Measurements from ENCODE around the gene AP4E1. TPM values are rescaled to one million over a fixed set of nuclear protein-coding genes. Genes with fewer than 3 reads are reported as not detected.
"Not testable (repeated sequence)": the region's sequence is repeated elsewhere in the genome, so short reads cannot be mapped to it uniquely, and the experiment has no call there.

The AP4E1 gene
- polyA plus RNA-seq, 3 donors = 8.3 to 9.8 (median 8.5) TPM

DNA sequence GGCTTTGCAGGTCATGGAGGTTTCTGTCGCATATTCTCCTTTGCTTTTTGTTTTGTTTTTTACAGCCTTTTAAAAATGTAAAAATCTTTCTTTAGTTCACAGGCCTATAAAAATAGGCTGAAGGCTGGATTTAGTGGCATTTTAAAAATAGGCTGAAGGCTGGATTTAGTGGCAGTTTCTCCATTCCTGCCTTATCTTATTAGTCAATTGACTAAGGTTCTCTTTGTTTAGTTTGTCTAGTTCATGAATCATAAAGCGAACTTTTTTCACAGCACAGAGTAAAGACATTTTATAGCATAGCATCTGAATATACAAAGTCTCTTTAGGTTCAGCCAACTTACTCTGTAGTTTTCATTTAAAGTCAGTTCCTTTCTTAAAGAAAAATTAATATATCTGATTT, 31.4 kb downstream of the AP4E1 start:
- no peak for DNase-seq (ENCODE audit: low read depth in 3 of 3, low spot score in 2 of 3)

DNA sequence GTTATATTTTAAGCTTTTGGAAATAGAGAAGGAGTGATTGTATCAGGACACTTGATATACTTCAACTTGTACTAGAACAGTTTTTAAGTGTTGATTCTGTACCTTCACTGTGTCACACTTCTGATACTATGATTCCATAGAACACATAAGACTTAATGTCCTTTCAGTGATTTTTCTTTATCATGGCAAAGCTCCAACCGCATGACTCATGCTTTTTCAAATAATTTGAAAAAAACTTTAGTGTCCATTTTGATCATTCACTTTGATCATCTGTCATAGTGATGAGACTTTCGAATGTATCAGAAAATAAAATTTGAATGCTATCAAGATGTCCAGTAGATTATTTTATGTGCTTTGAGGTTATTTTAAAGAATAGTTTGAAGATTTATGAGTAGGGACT, 32.0 kb downstream of the AP4E1 start:
- no peak for DNase-seq (ENCODE audit: low read depth in 3 of 3, low spot score in 2 of 3)

GRCh38 chr15:50943638-50944037, 35.2 kb downstream of the AP4E1 start:
- DNase-seq (ENCODE audit: low read depth in 3 of 3, low spot score in 2 of 3) = no peak

DNA sequence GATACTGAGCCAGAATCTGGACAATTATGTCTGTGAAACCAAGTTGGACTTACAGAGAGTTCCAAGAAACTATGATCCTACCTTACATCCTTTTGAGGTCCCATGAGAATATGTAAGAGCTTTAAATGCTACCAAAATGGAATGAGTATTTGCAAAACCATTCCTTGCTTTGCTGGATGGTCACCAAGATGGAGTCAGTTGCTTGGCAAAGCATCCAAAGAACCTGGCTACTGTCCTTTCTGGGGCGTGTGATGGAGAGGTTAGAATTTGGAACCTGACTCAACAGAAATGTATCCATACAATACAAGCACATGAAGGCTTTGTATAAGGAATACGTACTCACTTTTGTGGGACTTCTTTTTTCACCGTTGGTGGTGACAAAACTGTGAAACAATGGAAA, 36.2 kb downstream of the AP4E1 start:
- DNase-seq (ENCODE audit: low read depth in 3 of 3, low spot score in 2 of 3) = no peak

DNA sequence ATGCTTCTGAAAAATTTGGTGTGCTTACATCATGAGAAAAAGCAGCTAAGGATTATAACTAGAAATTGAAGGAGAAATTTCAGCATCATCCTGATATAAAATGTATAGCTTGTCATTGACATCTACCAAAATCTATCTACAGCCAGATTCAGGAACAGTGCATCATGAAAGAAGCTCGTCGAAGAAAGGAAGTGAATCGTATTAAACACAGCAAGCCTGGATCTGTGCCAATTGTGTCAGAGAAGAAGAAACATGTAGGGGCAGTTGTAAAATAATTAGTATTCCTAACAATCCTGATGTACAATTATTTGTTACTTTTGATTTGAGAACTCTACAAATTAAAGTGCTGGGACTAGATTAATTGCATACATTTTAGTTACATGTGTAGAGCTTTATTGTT, 37.2 kb downstream of the AP4E1 start:
- DNase-seq (ENCODE audit: low read depth in 3 of 3, low spot score in 2 of 3) = no peak

GRCh38 chr15:50950745-50951144, 42.3 kb downstream of the AP4E1 start:
- not testable (repeated sequence) for DNase-seq (ENCODE audit: low read depth in 3 of 3, low spot score in 2 of 3)

DNA sequence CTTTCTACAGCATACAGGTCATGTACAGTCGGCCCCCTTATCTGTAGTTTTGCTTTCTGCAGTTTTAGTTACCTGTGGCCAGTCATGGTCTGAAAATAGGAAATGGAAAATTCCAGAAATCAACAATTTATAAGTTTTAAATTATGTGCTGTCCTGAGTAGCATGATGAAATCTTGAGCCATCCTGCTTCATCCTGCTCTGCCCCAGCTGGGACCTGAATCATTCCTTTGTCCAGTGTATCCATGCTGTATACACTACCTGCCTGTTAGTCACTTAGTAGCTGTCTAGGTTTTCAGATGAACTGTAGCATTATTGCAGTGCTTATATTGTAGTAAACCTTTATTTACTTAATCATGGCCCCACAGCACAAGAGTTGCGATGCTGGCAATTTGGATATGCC, 44.8 kb downstream of the AP4E1 start:
- no peak for DNase-seq (ENCODE audit: low read depth in 3 of 3, low spot score in 2 of 3)

DNA sequence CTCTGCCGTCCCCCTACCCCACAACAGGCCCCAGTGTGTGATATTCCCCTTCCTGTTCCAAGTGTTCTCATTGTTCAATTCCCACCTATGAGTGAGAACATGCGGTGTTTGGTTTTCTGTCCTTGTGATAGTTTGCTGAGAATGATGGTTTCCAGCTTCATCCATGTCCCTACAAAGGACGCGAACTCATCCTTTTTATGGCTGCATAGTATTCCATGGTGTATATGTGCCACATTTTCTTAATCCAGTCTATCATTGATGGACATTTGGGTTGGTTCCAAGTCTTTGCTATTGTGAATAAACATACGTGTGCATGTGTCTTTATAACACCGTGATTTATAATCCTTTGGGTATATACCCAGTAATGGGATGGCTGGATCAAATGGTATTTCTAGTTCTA, 46.4 kb downstream of the AP4E1 start:
- DNase-seq (ENCODE audit: low read depth in 3 of 3, low spot score in 2 of 3) = not testable (repeated sequence)

DNA sequence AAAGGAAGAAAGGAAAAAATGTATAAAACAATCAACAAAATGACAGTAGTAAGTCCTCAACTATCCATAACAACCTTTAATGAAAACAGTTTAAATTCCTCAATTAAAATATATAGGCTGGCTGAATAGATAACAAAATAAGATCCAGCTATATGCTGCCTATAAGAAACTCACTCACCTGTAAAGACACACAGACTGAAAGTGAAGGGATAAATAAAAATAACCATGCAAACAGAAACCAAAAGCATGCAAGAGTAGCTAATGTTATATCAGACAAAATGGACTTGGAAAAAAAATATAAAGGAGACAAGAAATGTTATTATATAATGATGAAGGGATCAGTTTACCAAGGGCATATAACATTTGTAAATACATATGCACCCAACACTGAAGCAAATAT, 51.2 kb downstream of the AP4E1 start:
- DNase-seq (ENCODE audit: low read depth in 3 of 3, low spot score in 2 of 3) = no peak

DNA sequence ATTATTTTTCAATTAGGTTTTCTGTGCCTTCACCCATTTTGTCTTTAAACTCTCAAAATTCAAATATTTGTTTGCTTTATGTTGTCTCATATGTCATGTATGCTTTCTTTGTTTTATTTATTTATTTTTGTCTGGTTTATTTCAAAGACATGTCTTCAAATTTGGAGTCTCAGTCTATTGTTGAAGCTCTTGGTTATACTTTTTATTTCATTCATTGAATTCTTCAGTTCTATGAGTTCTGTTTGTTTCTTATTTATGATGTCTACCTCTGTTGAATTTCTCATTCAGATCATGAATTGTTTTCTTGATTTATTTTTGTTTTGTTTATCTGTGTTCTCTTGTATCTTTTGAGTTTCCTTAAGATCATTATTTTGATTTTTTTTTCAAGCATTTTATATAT, 55.6 kb downstream of the AP4E1 start:
- DNase-seq (ENCODE audit: low read depth in 3 of 3, low spot score in 2 of 3) = no peak

- no peak for DNase-seq (ENCODE audit: low read depth in 3 of 3, low spot score in 2 of 3)
These were observed 59.9 kb downstream of the AP4E1 start for GRCh38 chr15:50968353-50968752.

DNA sequence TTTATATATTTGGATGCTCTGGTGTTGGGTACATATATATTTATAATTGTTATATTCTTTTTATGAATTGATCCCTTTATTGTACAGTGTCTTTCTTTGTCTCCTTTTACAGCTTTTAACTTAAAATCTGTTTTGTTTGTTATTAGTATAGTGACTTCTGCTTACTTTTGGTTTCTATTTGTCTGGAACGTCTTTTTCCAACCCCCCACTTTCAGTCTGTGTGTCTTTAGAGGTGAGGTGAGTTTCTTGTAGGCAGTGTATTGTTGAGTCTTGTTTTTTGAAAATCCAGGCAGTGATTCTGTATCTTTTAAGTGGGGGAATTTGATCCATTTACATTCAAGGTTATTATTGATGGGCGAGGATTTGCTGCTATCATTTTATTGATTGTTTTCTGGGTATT, 62.0 kb downstream of the AP4E1 start:
- DNase-seq (ENCODE audit: low read depth in 3 of 3, low spot score in 2 of 3) = no peak

- DNase-seq (ENCODE audit: low read depth in 3 of 3, low spot score in 2 of 3) = no peak
These were observed 62.6 kb downstream of the AP4E1 start for GRCh38 chr15:50971115-50971514.

- no peak for DNase-seq (ENCODE audit: low read depth in 3 of 3, low spot score in 2 of 3)
These were observed 63.1 kb downstream of the AP4E1 start for GRCh38 chr15:50971542-50971941.

GRCh38 chr15:50973605-50974004, 65.1 kb downstream of the AP4E1 start:
- no peak for DNase-seq (ENCODE audit: low read depth in 3 of 3, low spot score in 2 of 3)

- DNase-seq (ENCODE audit: low read depth in 3 of 3, low spot score in 2 of 3) = no peak
These were observed 68.7 kb downstream of the AP4E1 start for GRCh38 chr15:50977162-50977561.

DNA sequence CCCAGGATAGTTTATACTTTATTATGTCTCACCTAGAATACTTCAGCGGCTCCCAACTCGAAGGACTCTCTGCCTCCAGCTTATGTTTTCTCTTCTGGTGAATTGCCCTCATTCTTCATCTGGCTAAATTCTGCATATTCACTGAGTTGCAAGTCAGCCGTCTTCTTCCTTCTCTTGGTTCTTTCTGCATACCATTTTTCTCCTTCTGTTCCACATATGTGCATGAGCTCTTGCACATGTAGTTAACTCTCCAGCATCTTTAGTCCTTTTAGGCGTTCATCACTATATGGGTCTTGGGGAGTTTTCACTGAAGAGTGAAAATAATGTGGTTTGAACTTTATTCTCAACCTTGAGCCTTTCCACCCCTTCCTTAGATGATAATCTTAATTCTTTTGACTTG, 70.1 kb downstream of the AP4E1 start:
- no peak for DNase-seq (ENCODE audit: low read depth in 3 of 3, low spot score in 2 of 3)

GRCh38 chr15:50979041-50979440, 70.6 kb downstream of the AP4E1 start:
- DNase-seq (ENCODE audit: low read depth in 3 of 3, low spot score in 2 of 3) = no peak

GRCh38 chr15:50993598-50993997, 85.1 kb downstream of the AP4E1 start:
- no peak for DNase-seq (ENCODE audit: low read depth in 3 of 3, low spot score in 2 of 3)

- DNase-seq (ENCODE audit: low read depth in 3 of 3, low spot score in 2 of 3) = no peak
These were observed 88.2 kb downstream of the AP4E1 start for GRCh38 chr15:50996641-50997040.

GRCh38 chr15:50997371-50998051, 89.0 kb downstream of the AP4E1 start:
- DNase-seq (ENCODE audit: low read depth in 3 of 3, low spot score in 2 of 3) = no peak

DNA sequence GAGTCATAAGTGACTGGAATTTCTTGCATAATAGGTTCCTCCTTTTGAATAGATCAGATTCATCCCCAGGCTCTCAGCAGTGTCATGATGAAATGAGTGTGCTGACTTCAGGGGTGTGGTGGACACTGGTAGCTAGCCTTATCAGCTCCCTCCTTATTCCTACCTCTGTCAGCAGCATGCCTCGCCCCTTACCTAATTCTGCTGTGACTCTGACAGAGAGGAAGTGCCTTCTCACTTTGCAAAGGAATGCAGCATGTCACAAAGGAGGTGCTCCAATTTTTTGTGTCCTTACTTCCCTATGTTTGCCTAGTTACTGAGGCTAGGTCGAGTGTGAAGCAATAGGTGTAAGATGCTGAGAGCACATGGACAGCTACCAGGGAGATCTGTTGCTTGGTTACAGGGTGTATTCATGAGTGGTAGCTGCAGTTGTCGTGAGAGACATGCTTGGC, 95.6 kb downstream of the AP4E1 start:
- no peak for DNase-seq (ENCODE audit: low read depth in 3 of 3, low spot score in 2 of 3)

GRCh38 chr15:51006336-51006985, 98.0 kb downstream of the AP4E1 start:
- DNase-seq (ENCODE audit: low read depth in 3 of 3, low spot score in 2 of 3) = no peak

Data from right renal cortex interstitium (tissue), 3 donors.